Ovary (tissue), 3 donors: ENCODE results near the gene C1QC.

ENCODE experiments used
- EP300 ChIP-seq: sonication (generic); formaldehyde crosslinking; IDR thresholded peaks from one replicate; pipeline ENCODE4 v1.6.1; 2017; ENCODE audit warnings: antibody characterized with exemption
- POLR2A ChIP-seq: fragments of 450-650 bp; IDR thresholded peaks from one replicate; pipeline ENCODE4 v1.6.1; 2017; ENCODE audit warnings: antibody characterized with exemption, mild to moderate bottlenecking, moderate library complexity
- TF ChIP-seq, protein P1 (sequence below), 3 donors: fragments of 450-650 bp in 2 of 3; fragments of 200-600 bp in 1 of 3; IDR thresholded peaks; one replicate each; pipeline versions ENCODE4 v1.5.1 to v1.8.0; 2016 to 2022; ENCODE audit warnings: antibody characterized with exemption in 3 of 3, mild to moderate bottlenecking in 1 of 3
- donor health status: DM: no; HTN: no; CAD: no.

DNA sequence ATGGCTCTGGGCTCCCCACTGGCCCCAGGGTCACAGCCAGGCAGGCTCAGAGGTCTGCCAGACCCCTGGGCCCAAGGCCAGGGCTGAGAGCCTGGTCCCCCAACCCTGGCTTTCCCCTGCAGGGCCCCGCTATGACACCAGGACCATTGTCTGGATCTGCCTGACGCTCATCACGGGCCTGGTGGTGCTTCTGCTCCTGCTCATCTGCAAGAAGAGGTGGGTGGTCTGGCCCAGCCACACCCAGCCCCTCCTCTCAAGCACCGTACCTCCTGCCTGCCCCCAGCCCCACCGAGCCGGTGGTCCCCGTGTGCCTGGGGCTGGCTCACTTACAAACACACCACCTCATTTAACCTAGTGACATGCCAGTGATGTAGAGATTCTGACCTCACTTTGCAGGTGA, 48.3 kb upstream of the C1QC start:
- TF ChIP-seq, protein P1, sequence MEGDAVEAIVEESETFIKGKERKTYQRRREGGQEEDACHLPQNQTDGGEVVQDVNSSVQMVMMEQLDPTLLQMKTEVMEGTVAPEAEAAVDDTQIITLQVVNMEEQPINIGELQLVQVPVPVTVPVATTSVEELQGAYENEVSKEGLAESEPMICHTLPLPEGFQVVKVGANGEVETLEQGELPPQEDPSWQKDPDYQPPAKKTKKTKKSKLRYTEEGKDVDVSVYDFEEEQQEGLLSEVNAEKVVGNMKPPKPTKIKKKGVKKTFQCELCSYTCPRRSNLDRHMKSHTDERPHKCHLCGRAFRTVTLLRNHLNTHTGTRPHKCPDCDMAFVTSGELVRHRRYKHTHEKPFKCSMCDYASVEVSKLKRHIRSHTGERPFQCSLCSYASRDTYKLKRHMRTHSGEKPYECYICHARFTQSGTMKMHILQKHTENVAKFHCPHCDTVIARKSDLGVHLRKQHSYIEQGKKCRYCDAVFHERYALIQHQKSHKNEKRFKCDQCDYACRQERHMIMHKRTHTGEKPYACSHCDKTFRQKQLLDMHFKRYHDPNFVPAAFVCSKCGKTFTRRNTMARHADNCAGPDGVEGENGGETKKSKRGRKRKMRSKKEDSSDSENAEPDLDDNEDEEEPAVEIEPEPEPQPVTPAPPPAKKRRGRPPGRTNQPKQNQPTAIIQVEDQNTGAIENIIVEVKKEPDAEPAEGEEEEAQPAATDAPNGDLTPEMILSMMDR (IDR thresholded peaks at IDR 0.05), result no peak
- no peak for TF ChIP-seq POLR2A
- TF ChIP-seq EP300, result no peak
